Measurements from ENCODE around the gene ISCU.
"Not testable (repeated sequence)": the region's sequence is repeated elsewhere in the genome, so short reads cannot be mapped to it uniquely, and the experiment has no call there.

Gene ISCU

DNA sequence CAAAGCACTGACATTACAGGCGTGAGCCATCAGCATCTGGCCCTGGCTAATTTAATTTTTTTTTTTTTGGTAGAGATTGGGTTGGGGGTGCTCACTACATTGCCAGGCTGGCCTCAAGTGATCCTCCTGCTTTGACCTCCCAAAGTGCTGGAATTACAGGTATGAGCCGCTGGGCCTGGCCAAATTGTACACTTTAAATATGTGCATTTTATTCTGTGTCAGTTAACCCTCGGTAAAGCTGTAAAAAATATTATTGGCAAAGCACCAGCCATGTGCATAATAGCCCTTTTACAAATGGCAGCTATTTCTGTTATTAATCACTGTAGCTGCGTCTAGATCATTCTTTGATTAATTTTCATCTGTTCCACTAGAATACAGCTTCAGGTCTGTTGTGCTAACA, 23.5 kb downstream of the ISCU start:
- no peaks in the 10 kb centered on the region for H3K9me3 ChIP-seq (ENCODE audit: control insufficient read depth, insufficient read depth, low read length)
- H3K4me1 ChIP-seq (ENCODE audit: control insufficient read depth, insufficient read depth, low read length): peaks cover 6% of the 10 kb centered on the region
- H3K36me3 ChIP-seq (ENCODE audit: control insufficient read depth, insufficient read depth, low read length): no peaks in the 10 kb centered on the region
- H3K9ac ChIP-seq (ENCODE audit: low read depth, low read length): no peak overlapping the region
- H3K27me3 ChIP-seq (ENCODE audit: control insufficient read depth, insufficient read depth, low read length): no peaks in the 10 kb centered on the region
- no peak overlapping the region for H3K4me3 ChIP-seq (ENCODE audit: low read depth, low read length)

DNA sequence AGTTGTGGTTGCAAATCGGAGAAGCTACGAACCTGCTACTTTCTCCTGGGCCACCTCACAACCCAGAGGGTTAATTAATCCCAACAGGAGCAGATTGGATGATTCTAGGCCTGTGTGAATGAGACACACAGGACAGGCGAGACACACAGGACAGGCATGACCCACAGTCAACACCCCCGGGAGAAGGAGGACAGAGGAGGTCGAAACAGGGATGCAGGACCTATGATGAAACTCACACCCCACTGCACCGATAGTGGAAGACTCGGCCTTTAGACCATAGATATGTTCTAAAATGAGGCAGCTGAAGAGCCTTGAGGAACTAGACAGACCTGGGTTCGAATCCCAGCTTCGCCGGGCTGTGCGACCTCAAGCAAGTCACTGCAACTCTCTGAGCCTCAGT, 23.9 kb downstream of the ISCU start:
- Histone ChIP-seq H3K4me1 (ENCODE audit: control insufficient read depth, insufficient read depth, low read length) (peaks cover 6% of the 10 kb centered on the region), H3K9me3 (ENCODE audit: control insufficient read depth, insufficient read depth, low read length) (no peaks in the 10 kb centered on the region), H3K4me3 (ENCODE audit: low read depth, low read length) (no peak overlapping the region), H3K27me3 (ENCODE audit: control insufficient read depth, insufficient read depth, low read length) (no peaks in the 10 kb centered on the region), H3K36me3 (ENCODE audit: control insufficient read depth, insufficient read depth, low read length) (no peaks in the 10 kb centered on the region), H3K9ac (ENCODE audit: low read depth, low read length) (no peak overlapping the region)

DNA sequence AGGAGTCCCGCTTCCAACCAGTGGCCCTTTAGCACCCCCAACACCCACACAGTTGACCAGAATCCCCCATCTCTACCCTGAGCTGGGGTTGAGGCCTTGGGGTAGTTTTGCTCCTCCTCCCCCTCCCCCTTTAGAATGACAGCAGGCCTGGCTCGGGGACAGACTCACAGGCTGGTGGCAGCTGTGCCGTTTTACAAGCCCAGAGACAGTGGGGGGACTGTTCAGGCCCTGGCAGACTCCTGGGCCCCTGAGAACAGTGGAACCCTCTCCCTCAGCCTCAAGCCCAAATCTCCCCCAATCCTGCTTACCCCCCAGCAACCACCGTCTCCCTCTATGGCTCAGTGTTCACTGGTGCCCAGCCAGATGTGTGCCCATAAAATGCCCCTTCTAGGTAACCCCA, 25.4 kb downstream of the ISCU start:
- Histone ChIP-seq H3K27me3 (ENCODE audit: control insufficient read depth, insufficient read depth, low read length) (no peaks in the 10 kb centered on the region), H3K36me3 (ENCODE audit: control insufficient read depth, insufficient read depth, low read length) (no peaks in the 10 kb centered on the region), H3K9ac (ENCODE audit: low read depth, low read length) (no peak overlapping the region), H3K4me3 (ENCODE audit: low read depth, low read length) (no peak overlapping the region), H3K9me3 (ENCODE audit: control insufficient read depth, insufficient read depth, low read length) (no peaks in the 10 kb centered on the region), H3K4me1 (ENCODE audit: control insufficient read depth, insufficient read depth, low read length) (peaks cover 6% of the 10 kb centered on the region)

DNA sequence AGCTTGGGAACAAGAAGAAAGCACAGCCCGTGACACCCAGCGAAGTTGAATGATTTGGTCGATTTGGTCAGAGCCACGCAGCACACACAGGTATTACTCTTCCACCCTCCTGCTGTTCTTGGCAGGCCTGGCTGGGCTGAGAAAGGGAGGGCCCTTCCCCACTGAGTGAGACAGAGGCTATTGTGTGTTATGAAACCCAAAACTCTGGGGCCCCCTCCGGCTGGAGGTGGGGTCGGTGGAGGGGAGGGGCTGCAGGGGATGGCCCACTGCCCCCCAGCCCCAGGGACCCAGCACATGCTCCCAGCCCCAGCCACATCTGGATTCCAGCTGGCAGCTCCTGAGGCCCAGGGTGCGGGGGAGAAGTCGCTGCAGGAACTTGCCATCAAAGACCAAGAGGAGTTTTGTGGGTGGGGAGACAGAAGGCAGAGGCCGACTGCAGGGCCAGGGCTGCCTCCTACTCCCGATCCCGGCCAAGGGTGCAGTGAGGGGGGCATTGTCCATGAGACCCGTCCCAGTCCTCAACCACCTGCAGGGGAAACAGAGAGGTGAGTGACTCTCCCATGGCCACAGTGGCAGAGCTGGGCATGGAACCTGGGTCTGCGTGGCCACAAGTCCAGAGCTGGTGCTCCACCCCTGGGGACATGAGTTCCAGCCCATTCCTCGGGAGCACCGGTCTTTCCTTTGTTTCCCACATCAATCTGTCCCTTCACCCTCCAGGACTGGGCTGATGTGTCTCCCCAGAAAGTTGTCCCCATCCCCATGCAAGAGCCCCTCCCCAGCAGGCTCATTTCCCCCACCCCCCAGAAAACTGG, 26.8 kb downstream of the ISCU start:
- Histone ChIP-seq H3K4me3 (ENCODE audit: low read depth, low read length) (no peak overlapping the region), H3K27me3 (ENCODE audit: control insufficient read depth, insufficient read depth, low read length) (no peaks in the 10 kb centered on the region), H3K9ac (ENCODE audit: low read depth, low read length) (no peak overlapping the region), H3K36me3 (ENCODE audit: control insufficient read depth, insufficient read depth, low read length) (no peaks in the 10 kb centered on the region), H3K9me3 (ENCODE audit: control insufficient read depth, insufficient read depth, low read length) (no peaks in the 10 kb centered on the region), H3K4me1 (ENCODE audit: control insufficient read depth, insufficient read depth, low read length) (peaks cover 6% of the 10 kb centered on the region)

DNA sequence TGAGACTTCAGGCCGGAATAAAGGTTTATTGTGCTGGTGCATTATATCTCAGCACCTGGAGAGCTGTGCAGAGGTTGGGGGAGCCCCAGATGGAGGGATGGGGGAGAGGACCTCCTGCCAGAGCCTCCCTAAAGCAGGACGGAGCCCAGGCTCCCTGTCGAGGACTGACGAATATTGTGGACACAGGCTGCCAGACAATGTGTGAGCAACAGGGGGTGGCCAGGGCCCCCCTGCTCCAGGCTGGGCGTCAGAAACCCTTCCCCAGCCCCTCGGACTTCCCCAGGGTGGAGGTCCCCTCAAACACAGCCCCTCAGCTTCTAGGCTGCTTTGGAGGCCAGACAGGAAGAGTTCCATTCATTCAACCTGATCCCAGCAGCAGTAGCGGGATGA, 27.4 kb downstream of the ISCU start:
- H3K27me3 ChIP-seq (ENCODE audit: control insufficient read depth, insufficient read depth, low read length): no peaks in the 10 kb centered on the region
- no peak overlapping the region for H3K4me3 ChIP-seq (ENCODE audit: low read depth, low read length)
- H3K9ac ChIP-seq (ENCODE audit: low read depth, low read length): no peak overlapping the region
- no peaks in the 10 kb centered on the region for H3K36me3 ChIP-seq (ENCODE audit: control insufficient read depth, insufficient read depth, low read length)
- H3K9me3 ChIP-seq (ENCODE audit: control insufficient read depth, insufficient read depth, low read length): no peaks in the 10 kb centered on the region
- peaks cover 6% of the 10 kb centered on the region for H3K4me1 ChIP-seq (ENCODE audit: control insufficient read depth, insufficient read depth, low read length)

DNA sequence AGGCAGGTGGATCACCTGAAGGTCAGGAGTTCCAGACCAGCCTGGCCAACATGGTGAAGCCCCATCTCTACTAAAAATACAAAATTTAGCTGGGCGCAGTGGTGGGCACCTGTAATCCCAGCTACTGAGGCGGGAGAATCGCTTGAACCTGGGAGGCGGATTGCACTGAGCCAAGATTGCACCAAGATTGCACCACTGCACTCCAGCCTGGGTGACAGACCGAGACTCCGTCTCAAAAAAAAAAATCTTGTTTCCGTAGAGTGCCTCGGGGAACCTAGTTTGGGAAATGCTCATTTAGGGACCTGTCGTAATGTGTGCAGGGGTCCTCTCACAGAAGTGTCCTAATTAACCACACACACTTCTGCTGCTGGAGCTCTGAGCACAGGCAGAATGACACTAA, 28.1 kb downstream of the ISCU start:
- H3K27me3 ChIP-seq (ENCODE audit: control insufficient read depth, insufficient read depth, low read length); H3K9me3 ChIP-seq (ENCODE audit: control insufficient read depth, insufficient read depth, low read length); H3K4me3 ChIP-seq (ENCODE audit: low read depth, low read length); H3K9ac ChIP-seq (ENCODE audit: low read depth, low read length); H3K36me3 ChIP-seq (ENCODE audit: control insufficient read depth, insufficient read depth, low read length); H3K4me1 ChIP-seq (ENCODE audit: control insufficient read depth, insufficient read depth, low read length): not testable (repeated sequence)

DNA sequence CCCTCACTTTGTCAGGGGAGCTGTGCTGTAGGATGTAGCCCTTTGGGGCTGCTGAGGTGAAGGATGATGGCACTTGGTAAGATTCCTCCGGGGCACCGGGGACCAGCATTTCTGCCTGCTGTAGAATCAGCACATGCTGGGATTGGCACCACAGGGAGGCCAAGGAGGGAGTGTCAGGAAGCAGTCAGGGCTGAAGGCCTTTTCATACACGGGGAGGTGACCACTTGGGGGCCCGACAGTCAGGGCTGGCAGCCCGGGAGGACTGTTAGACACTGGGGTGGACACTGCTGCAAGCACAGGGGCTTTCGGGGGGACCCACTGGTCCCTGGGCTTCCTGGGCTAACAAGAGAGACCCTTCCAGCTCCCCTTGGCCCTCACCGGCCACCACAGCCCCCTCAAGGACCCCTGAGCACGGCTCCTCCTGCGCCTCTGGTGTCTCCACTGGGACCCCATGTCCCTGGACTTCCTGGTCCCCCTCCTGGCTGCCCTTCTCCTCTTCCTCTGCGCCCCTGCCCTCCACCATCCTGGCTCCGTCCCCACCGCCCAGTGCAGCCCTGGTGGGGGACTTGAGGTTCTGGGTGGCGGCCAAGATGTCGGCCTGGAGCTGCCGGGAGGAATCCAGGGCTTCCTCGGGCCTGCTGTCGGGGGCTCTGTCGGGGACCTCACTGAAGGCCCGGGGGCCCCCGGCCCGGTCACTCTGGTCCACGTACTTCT, 29.0 kb downstream of the ISCU start:
- Histone ChIP-seq H3K9ac (ENCODE audit: low read depth, low read length) (no peak overlapping the region), H3K36me3 (ENCODE audit: control insufficient read depth, insufficient read depth, low read length) (no peaks in the 10 kb centered on the region), H3K9me3 (ENCODE audit: control insufficient read depth, insufficient read depth, low read length) (no peaks in the 10 kb centered on the region), H3K4me1 (ENCODE audit: control insufficient read depth, insufficient read depth, low read length) (peaks cover 6% of the 10 kb centered on the region), H3K4me3 (ENCODE audit: low read depth, low read length) (no peak overlapping the region), H3K27me3 (ENCODE audit: control insufficient read depth, insufficient read depth, low read length) (no peaks in the 10 kb centered on the region)

DNA sequence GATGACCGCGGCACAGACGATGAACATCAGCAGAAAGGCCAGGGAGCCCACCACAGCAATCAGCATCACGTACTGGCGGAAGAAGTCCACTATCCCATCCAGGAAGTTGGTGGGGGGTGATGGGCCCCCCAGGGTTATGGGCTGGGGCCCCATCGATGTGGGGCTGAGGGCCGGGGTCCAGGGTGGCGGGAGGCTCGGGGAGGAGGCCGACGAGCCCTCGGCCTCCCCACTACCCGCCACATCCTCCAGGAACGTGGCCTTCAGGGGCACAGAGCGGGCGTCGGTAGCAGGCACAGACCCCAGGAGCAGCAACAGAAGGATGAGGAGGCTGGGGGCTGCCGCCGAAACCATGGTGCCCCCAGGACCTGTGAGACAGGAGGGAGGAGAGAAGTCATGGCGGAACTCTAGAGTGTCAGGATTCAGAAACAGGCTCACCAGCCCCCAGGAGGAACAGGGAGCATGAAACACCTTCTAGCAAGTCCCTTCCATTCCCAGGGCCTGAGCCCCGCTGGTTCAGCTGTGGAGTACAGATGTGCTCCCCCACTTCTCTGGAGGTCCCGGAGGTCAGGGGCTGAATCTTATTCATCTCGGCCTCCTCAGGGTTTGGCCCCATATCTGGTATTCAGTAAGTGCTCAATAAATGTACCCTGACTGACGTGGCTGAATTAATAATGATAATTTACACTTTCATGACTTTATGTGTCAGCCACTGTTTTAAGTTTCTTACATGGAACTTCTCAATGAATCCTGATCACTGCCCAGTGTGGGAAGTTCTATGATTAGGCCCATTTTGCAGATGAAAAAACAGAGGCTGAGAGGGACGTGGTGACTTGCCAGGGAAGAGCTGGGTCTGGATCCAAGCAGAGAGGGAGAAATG, 29.9 kb downstream of the ISCU start:
- Histone ChIP-seq H3K27me3 (ENCODE audit: control insufficient read depth, insufficient read depth, low read length) (no peaks in the 10 kb centered on the region), H3K9me3 (ENCODE audit: control insufficient read depth, insufficient read depth, low read length) (no peaks in the 10 kb centered on the region), H3K36me3 (ENCODE audit: control insufficient read depth, insufficient read depth, low read length) (no peaks in the 10 kb centered on the region), H3K4me3 (ENCODE audit: low read depth, low read length) (no peak overlapping the region), H3K9ac (ENCODE audit: low read depth, low read length) (no peak overlapping the region), H3K4me1 (ENCODE audit: control insufficient read depth, insufficient read depth, low read length) (peaks cover 6% of the 10 kb centered on the region)

DNA sequence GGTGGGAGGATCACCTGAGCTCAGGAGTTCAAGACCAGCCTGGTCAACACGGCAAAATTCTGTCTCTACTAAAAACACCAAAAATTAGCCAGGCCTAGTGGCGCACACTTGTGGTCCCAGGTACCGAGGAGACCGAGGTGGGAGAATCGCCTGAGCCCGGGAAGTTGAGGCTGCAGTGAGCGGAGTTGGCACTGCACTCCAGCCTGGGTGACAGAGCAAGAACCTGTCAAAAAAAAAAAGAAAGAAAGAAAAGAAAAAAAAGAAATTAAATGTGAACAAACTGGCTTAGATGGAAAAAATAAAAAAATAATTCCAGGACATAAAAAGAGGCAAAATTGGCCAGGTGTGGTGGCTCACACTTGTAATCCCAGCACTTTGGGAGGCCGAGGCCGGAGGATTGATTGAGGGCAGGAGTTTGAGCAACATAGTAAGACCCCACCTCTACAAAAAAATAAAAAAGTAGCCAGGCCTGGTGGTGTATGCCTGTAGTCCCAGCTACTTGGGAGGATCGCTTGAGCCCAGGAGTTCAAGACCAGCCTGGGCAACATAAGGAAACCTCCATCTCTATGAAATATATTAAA, 32.0 kb downstream of the ISCU start:
- Histone ChIP-seq H3K4me3 (ENCODE audit: low read depth, low read length) (no peak overlapping the region), H3K36me3 (ENCODE audit: control insufficient read depth, insufficient read depth, low read length) (no peaks in the 10 kb centered on the region), H3K9ac (ENCODE audit: low read depth, low read length) (no peak overlapping the region), H3K4me1 (ENCODE audit: control insufficient read depth, insufficient read depth, low read length) (peaks cover 2% of the 10 kb centered on the region), H3K27me3 (ENCODE audit: control insufficient read depth, insufficient read depth, low read length) (no peaks in the 10 kb centered on the region), H3K9me3 (ENCODE audit: control insufficient read depth, insufficient read depth, low read length) (no peaks in the 10 kb centered on the region)

DNA sequence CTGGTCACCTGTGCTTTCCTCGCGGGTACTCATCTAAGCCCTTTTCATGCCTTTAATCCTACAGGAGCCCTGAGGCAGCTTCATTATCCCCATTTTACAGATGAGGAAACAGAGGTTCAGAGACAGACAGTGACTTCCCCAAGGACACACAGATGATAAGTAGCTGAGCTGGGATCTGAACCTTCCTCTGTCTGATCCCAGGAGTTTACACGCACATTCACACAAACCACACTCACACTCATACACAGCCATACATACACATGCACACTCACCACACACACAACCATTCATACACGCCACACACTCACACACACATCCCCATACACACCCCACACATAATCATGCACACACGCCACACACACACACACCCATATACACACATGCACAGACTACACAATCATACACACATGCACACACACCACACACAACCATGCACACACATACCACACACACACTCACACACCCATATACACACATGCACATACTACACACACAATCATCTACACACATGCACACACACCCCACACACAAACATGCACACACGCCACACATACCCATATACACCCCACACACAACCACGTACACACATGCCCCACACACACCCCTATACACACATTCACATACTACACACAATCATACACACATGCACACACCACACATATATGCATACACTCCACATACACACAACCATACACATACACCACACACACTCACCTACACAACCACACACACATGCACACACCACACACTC, 32.7 kb downstream of the ISCU start:
- no peaks in the 10 kb centered on the region for H3K9me3 ChIP-seq (ENCODE audit: control insufficient read depth, insufficient read depth, low read length)
- H3K36me3 ChIP-seq (ENCODE audit: control insufficient read depth, insufficient read depth, low read length): no peaks in the 10 kb centered on the region
- H3K4me1 ChIP-seq (ENCODE audit: control insufficient read depth, insufficient read depth, low read length): no peaks in the 10 kb centered on the region
- no peaks in the 10 kb centered on the region for H3K27me3 ChIP-seq (ENCODE audit: control insufficient read depth, insufficient read depth, low read length)
- H3K9ac ChIP-seq (ENCODE audit: low read depth, low read length): no peak overlapping the region
- no peak overlapping the region for H3K4me3 ChIP-seq (ENCODE audit: low read depth, low read length)

All from iPS-15b (cell line).